Mesodermal cell (in vitro differentiated cells): ENCODE results near the gene AKR1D1.
A peak's percentile ranks its signal among the peaks of the same experiment; 100 is the strongest.
"Not testable (repeated sequence)": the region's sequence is repeated elsewhere in the genome, so short reads cannot be mapped to it uniquely, and the experiment has no call there.

Source experiments
- H3K27ac ChIP-seq: 2 replicates; pipeline ENCODE4 v1.7.0; 2013; ENCODE audit warnings: mild to moderate bottlenecking, low read depth, low read length, moderate library complexity; ENCODE audit not compliant: severe bottlenecking
- H3K36me3 ChIP-seq: 2 replicates; pipeline ENCODE4 v1.7.1; 2013; ENCODE audit warnings: mild to moderate bottlenecking, low read length, moderate library complexity; ENCODE audit not compliant: control insufficient read depth, insufficient read depth
- H3K4me1 ChIP-seq: one replicate; pipeline ENCODE4 v1.7.1; 2013; ENCODE audit warnings: mild to moderate bottlenecking, low read length; ENCODE audit not compliant: insufficient read depth, control insufficient read depth, poor library complexity, severe bottlenecking
- H3K4me3 ChIP-seq: 2 replicates; pipeline ENCODE4 v1.7.0; 2013; ENCODE audit warnings: low read length, control low read depth, mild to moderate bottlenecking; ENCODE audit not compliant: insufficient read depth, poor library complexity, severe bottlenecking; ENCODE audit errors: extremely low read depth
- H3K9me3 ChIP-seq: 2 replicates; pipeline ENCODE4 v1.7.1; 2013; ENCODE audit warnings: mild to moderate bottlenecking, low read length, moderate library complexity; ENCODE audit not compliant: control insufficient read depth
- WGBS, 2 experiments: methylation state at CpG; one replicate each; pipeline ENCODE4 v1.1.5; 2013; ENCODE audit warnings: missing lambda C conversion rate in 2 of 2; ENCODE audit not compliant: insufficient coverage in 2 of 2; 5-methylcytosine and 5-hydroxymethylcytosine counted together

The AKR1D1 gene

GRCh38 chr7:138091032-138091431 is 14.8 kb downstream of the AKR1D1 start:
- no peaks in the 10 kb centered on the region for H3K9me3 ChIP-seq
- no peaks in the 10 kb centered on the region for H3K4me1 ChIP-seq
- 77 to 91% methylated on average over 2 of the region's 3 CpGs for WGBS, 2 experiments
- no peak overlapping the region for H3K4me3 ChIP-seq
- no peaks in the 10 kb centered on the region for H3K36me3 ChIP-seq
- no peak overlapping the region for H3K27ac ChIP-seq

DNA sequence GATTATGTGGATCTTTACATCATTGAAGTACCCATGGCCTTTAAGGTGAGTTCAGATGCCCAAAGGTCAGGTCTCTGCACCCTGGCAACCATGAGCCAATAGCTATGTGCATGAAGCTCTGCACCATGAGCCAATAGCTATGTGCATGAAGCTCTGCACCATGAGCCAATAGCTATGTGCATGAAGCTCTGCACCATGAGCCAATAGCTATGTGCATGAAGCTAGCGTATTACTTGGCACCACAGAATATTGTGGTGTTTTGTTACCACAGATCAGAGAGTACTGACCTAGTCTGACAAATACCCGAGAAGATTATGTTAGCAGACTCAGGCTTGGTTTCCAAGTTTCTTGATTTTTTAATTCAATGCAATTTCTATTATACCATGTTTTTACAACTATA is 15.6 kb downstream of the AKR1D1 start:
- not testable (repeated sequence) for H3K4me1 ChIP-seq, H3K4me3 ChIP-seq, H3K9me3 ChIP-seq, H3K27ac ChIP-seq, H3K36me3 ChIP-seq
- 92% methylated on average over 2 of the region's 2 CpGs for WGBS, 2 experiments

DNA sequence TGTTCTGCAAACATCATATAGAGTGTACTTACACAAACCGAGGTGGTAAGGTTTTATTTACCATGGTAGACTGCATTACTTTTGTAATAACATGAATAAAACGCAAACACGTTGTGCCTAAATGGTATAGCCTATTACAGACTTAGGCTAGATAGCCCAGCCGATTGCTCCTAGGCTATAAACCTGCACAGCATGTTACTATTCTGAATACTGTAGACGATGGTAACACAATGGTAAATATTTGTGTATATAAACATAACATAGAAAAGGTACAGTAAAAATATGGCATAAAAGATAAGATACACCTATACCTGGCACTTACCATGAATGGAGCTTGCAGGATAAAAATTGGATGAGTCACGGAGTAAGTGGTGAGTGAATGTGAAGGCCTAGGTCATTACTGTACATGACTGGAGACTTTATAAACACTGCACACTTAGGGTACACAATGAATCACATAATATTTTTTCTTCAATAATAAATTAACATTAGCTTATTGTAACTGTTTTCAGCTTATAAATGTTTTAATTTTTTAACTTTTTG is 16.3 kb downstream of the AKR1D1 start:
- no CpG with 5 or more reads among the region's 6 CpGs for whole genome bisulfite sequencing, 2 experiments
- H3K36me3 ChIP-seq = no peaks in the 10 kb centered on the region
- H3K27ac ChIP-seq = no peak overlapping the region
- H3K4me3 ChIP-seq = no peak overlapping the region
- H3K4me1 ChIP-seq = no peaks in the 10 kb centered on the region
- H3K9me3 ChIP-seq = no peaks in the 10 kb centered on the region

DNA sequence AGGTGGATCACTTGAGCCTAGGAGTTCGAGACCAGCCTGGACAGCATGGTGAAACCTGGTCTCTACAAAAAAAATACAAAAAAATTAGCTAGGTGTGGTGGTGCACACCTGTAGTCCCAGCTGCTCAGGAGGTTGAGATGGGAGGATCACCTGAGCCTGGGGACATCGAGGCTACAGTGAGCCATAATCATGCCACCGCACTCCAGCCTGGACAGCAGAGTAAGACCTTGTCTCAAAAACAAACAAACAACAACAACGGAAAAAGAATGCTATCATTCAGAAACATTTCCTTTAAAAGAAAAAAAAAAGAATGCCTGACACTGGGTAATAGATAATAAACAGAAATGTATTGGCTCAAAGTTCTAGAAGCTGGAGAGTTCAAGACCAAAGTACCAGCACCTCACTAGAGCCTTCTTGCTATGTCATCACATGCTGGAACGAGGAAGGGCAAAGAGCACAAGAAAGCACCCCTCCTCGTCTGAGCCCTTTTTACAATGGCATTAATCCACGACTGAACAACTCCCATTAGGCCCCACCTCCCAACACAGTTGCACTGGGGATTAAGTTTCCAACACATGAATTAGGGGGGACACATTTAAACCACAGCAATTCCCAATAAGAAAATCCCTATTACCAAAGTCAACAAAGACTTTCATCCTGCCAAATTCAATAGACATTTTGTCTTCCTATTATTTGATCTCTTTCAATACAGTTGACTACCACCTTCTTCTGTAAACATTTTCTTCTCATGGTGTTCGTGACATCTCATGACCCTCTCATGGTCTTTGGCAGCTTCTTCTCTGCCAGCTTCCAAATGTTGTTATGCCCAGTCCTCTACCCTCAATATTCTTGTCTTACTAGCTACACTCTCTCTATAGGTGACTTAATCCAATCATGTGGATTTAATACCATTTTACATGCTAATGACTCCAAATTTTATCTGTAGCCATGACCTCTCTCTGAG is 20.0 kb downstream of the AKR1D1 start:
- Histone ChIP-seq H3K4me3 (no peak overlapping the region), H3K36me3 (no peaks in the 10 kb centered on the region), H3K4me1 (no peaks in the 10 kb centered on the region), H3K9me3 (no peaks in the 10 kb centered on the region), H3K27ac (no peak overlapping the region)
- WGBS, 2 experiments = 91 to 92% methylated on average over 5 of the region's 8 CpGs

GRCh38 chr7:138097064-138097741 is 20.9 kb downstream of the AKR1D1 start:
- WGBS, 2 experiments = 70% methylated on average over 1 of the region's 3 CpGs; no CpG with 5 or more reads in 1 of the 2 experiments
- H3K27ac ChIP-seq = no peak overlapping the region
- H3K4me1 ChIP-seq = no peaks in the 10 kb centered on the region

GRCh38 chr7:138099813-138100212 is 23.6 kb downstream of the AKR1D1 start:
- Histone ChIP-seq H3K36me3 (no peaks in the 10 kb centered on the region), H3K4me3 (no peak overlapping the region), H3K27ac (no peak overlapping the region), H3K4me1 (no peaks in the 10 kb centered on the region), H3K9me3 (no peaks in the 10 kb centered on the region)
- WGBS, 2 experiments = 91 to 95% methylated on average over 2 of the region's 3 CpGs

More at GRCh38 chr7:138097064-138097741, 20.9 kb downstream of the AKR1D1 start:
- no peaks in the 10 kb centered on the region for H3K9me3 ChIP-seq
- H3K36me3 ChIP-seq = no peaks in the 10 kb centered on the region
- no peak overlapping the region for H3K4me3 ChIP-seq

GRCh38 chr7:138105221-138105620 is 29.0 kb downstream of the AKR1D1 start:
- 88 to 100% methylated on average over 4 to 5 of the region's 5 CpGs for WGBS, 2 experiments
- H3K4me1 ChIP-seq = no peaks in the 10 kb centered on the region
- no peak overlapping the region for H3K27ac ChIP-seq
- no peaks in the 10 kb centered on the region for H3K9me3 ChIP-seq
- H3K4me3 ChIP-seq = no peak overlapping the region
- H3K36me3 ChIP-seq = no peaks in the 10 kb centered on the region

DNA sequence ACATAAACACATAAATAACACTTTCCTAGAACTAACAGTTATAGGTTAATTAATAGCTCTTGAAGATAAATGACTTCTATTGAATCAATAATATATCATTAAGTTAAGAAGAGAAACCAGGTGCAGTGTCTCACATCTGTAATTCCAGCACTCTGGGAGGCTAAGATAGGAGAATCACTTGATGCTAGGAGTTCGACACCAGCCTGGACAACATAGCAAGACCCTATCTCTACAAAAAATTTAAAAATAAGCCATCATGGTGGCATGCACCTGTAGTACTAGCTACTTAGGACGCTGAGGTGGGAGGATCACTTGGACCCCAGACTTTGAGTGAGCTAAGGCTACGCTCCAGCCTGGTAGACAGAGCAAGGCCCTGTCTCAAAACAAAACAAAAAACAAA is 38.8 kb downstream of the AKR1D1 start:
- H3K4me3 ChIP-seq = no peak overlapping the region
- 91 to 100% methylated on average over 1 of the region's 3 CpGs for WGBS, 2 experiments
- H3K9me3 ChIP-seq = no peaks in the 10 kb centered on the region
- H3K36me3 ChIP-seq = no peaks in the 10 kb centered on the region
- H3K27ac ChIP-seq = no peak overlapping the region
- peaks cover 9% of the 10 kb centered on the region for H3K4me1 ChIP-seq

- H3K9me3 ChIP-seq = no peaks in the 10 kb centered on the region
- H3K27ac ChIP-seq = peak overlapping the region; percentile 58
- H3K36me3 ChIP-seq = no peaks in the 10 kb centered on the region
- H3K4me1 ChIP-seq = peaks cover 9% of the 10 kb centered on the region
- 33 to 35% methylated on average over 1 of the region's 1 CpG for WGBS, 2 experiments
- no peak overlapping the region for H3K4me3 ChIP-seq
These were observed 39.9 kb downstream of the AKR1D1 start for GRCh38 chr7:138116141-138116540.

DNA sequence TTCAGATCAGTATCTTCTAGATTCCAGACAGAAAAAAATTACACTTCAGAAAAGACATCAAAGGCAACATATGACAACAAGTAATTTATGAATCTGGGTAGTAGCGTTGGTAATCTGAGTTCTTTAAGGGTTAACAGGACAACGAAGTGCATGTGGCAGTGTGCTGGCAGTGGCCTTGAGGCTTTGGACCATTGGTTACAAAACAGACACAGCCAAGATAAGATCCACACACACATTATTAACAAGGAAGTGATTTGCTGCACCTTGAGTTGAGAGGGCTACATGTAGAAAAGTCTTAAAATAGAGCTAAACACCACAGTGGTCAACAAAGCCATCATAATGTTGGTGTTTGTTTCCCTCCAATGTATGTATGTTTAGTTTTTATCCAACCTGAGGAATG is 40.6 kb downstream of the AKR1D1 start:
- H3K36me3 ChIP-seq = no peaks in the 10 kb centered on the region
- no peak overlapping the region for H3K27ac ChIP-seq
- WGBS, 2 experiments = no CpG with 5 or more reads among the region's 2 CpGs

More for the DNA sequence above, 40.6 kb downstream of the AKR1D1 start:
- peaks cover 4% of the 10 kb centered on the region for H3K9me3 ChIP-seq
- H3K4me1 ChIP-seq = peaks cover 9% of the 10 kb centered on the region
- H3K4me3 ChIP-seq = no peak overlapping the region
